ENCODE measurements around the gene HAT1. TPM values are rescaled to one million over a fixed set of nuclear protein-coding genes. Genes with fewer than 3 reads are reported as not detected.

Gene HAT1
- total RNA-seq, 1 experiment from 2014 or later: 93.5 TPM

Other genes starting within 250 kb of the HAT1 start
- gene DYNC1I2, start 235.0 kb upstream of the HAT1 start, total RNA-seq (2014; rRNA removed; shearing (Covaris generic)): 65.9 and 72.6 TPM in 2 replicates
- 22.3 and 28.8 TPM in 2 replicates for gene SLC25A12, start 28.2 kb upstream of the HAT1 start, total RNA-seq (2014; rRNA removed; shearing (Covaris generic))
- 30.7 and 36.0 TPM in 2 replicates for gene METAP1D, start 77.5 kb downstream of the HAT1 start, total RNA-seq (2014; rRNA removed; shearing (Covaris generic))
- 5.8 and 8.4 TPM in 2 replicates for gene DLX1, start 163.0 kb downstream of the HAT1 start, total RNA-seq (2014; rRNA removed; shearing (Covaris generic))
- gene DLX2, start 180.4 kb downstream of the HAT1 start, total RNA-seq (2014; rRNA removed; shearing (Covaris generic)): 2.6 and 3.3 TPM in 2 replicates

Measured in H4 (cell line).